HUDEP-2 (cell line): ENCODE results near the gene MOB3A.
"Not testable (repeated sequence)": the region's sequence is repeated elsewhere in the genome, so short reads cannot be mapped to it uniquely, and the experiment has no call there.

Source experiments
- DNase-seq, 76 experiments: peaks; one replicate each; lab custom pipeline; 2025; ENCODE audit not compliant: unreplicated experiment in 76 of 76; lab: John Stamatoyannopoulos, UW

Gene MOB3A

GRCh38 chr19:2038284-2039088 is 57.6 kb downstream of the MOB3A start:
- no peak for DNase-seq

- no peak for DNase-seq
Measured at GRCh38 chr19:2037651-2038255, 58.4 kb downstream of the MOB3A start.

GRCh38 chr19:2036424-2036823 is 59.7 kb downstream of the MOB3A start:
- DNase-seq = no peak

GRCh38 chr19:2035590-2035991 is 60.5 kb downstream of the MOB3A start:
- no peak for DNase-seq

DNA sequence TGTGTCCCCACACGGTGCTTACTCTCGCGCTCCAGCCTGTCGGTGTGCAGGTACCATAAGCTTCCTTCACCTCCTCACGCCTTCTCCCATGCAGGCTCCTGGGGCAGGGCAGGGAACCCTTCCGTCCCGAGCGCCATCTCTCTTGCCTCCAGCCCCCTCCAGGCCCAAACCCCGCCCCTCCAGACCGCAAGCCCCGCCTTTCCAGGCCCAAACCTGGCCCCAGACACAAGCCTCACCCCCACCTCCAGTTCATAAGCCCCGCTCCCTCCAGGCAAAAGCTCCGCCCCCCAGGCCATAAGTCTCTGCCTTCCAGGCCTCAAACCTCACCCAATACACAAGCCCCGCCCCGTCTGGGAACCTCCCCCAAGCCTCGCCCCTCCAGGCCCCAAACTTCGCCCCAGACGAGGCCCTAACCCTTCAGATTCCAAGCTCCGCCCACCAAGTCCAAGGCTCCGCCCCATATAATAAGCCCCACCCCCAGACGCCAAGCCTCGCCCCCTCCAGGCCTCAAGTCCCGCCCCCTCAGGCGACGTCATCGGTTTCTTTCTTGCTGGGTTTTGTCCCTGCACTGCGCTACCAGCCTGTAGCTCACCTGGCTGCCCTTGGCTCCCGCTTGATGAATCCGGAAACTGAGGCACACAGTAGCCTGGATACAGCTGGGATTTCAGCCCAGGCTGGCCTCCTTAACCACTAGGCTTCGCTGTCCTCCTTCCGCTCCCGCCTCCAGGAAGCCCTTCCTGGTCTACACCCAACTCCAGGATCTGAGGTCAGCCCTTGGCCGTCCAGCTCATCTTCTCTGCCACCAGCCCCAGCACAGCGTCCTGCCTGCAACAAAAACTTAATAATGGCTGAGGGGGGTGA is 61.2 kb downstream of the MOB3A start:
- DNase-seq = peak in 54 of 76 experiments; percentile 22 to 78 (median 52)

- not testable (repeated sequence) for DNase-seq
Measured at GRCh38 chr19:2034253-2034652, 61.9 kb downstream of the MOB3A start.

DNA sequence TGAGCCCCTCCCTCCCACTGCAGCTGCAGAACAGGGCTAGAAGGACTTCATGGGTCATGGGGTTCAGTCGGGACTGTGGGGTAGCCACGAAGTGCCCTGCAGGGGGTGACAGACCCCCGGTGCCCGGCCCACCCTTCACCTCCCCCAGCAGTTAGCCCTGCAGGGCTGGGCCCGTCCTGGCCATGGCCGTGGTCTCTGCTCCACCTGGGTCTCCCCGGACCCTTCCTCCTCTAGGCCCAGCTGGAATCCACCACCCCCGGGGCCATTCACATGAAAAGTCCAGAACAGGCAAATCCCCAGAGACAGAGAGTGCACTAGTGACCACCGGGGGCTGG is 62.3 kb downstream of the MOB3A start:
- DNase-seq = no peak

DNA sequence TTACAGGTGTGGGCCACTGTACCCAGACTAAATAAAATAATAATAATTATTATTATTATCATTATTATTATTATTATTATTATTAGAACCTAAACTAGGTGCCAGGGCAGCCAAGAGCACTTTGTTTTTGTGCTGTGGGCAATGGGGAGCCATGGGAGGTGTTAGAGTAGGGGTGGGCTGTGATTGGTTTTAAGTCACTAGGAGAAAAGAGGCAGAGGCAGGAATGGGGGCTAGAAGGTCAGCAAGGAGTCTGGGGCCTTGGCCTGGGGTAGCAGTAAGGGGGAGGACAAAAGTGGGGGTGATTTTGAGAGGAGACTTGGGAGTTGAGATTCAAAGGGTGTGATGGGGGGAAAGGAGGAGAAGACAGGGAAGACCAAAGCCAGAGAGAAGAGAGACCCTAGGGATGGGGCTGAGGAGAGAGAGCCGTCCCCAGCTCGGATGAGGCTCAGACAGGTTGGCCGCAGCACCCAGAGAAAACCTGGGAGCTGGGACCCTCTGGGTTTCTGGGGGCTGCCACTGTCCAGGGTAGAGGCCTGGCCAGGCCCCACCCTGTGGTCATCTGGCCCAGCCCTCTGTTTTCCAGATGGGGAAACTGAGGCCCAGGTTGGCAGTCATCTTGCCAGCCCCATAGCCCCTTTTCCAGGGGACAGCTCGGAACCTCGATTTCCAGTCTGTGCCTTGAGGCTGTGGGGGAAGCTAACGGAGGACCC is 62.9 kb downstream of the MOB3A start:
- DNase-seq = no peak

DNA sequence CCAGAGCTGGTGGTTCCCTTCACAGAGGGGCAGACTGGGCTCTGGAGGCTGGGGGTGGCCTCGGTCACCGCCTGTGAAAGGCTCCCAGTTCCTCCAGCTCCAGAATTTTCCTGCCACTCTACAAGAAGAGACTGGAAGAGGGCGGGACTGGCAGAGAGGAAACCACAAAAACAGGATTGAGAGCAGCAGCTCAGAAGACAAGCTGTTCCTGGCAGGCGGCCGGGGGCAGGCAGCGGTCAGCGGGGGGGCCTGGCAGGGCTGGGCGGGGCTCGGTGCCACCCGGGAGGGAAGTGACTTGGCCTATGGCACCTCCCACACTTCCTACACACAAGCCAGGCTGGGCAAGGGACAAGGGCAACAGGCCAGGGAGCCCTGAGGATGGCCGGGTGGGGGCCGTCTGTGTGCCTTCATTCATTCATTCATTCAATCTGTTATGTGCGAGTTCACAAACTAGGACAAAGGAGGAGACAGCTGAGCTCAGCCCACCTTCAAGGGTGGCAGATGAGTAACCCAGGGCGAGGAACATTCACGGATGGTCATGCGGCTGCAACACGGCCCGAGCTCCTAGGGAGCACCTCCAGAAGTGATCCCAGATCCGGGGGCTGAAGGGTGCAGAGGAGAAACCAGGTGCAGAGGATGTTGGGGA is 63.7 kb downstream of the MOB3A start:
- DNase-seq = peak in 71 of 76 experiments; percentile 50 to 95 (median 88)

- DNase-seq = no peak
Measured at GRCh38 chr19:2027361-2027760, 68.8 kb downstream of the MOB3A start.

DNA sequence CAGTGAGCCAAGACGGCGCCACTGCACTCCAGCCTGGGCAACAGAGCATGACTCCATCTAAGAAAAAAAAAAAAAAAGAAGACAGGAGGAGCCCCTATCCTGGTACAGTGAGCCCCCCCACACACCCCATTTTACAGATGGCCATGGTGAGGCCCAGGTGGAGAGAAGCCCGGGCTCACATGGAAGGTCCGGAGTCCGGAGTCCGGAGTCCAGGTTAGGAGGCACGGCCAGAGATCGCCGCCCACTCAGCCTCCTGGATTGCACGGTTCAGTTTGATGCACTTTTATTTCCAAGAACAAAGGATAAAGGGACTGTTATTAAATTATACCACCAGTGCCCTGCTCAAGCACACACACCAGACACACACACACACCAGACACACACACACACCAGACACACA is 69.4 kb downstream of the MOB3A start:
- DNase-seq = no peak

GRCh38 chr19:2022289-2022688 is 73.8 kb downstream of the MOB3A start:
- DNase-seq = no peak

DNA sequence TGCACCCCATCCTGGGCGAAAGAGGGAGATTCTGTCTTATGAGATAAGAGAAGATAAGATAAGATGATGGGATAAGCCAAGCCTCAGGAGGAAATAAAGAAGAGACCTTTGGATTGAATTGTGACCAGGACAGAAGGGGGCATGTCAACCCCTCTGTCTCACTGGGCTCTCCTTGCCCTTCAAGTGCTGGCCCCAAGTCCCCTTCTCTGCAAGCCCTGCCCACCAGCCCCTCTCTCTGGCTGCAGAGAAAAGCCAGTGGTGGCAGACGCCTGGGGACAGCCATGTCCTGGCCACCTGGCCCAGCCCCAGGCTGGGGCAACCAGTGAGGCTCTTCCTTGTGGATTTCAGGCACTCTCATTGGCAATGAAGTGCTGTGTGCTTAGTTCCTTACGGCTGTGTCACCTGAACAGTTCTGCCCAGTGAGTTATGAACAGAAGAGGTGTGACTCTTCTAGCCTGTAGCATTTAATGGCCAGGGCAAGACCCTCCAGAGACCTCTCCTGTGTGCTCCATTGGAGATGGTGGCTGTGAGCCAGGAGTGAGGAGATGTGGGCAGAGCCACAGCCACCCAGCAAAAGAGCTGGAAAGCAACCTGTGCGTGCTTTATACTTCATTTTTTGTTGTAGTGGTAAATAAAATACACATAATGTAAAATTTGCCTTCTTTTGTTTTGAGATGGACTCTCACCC is 74.5 kb downstream of the MOB3A start:
- DNase-seq = no peak
